GM23338 (cell line): ENCODE measurements around the gene ITGB6. TPM values are rescaled to one million over a fixed set of nuclear protein-coding genes. Genes with fewer than 3 reads are reported as not detected.

Experiments used
- ATAC-seq: fragments of 200-7000 bp; cut with Tn5 transposase; 3 replicates; pipeline ENCODE4 v1.9.1; 2020
- DNase-seq: peaks from one replicate; pipeline ENCODE4 v3.0.0-alpha.2; 2015; ENCODE audit warnings: low spot score
- H2AFZ ChIP-seq: fragments of 200-600 bp; sonication (generic); 2 replicates; pipeline ENCODE4 v1.8.0; 2016; ENCODE audit warnings: antibody characterized with exemption, mild to moderate bottlenecking, moderate library complexity
- H3F3A ChIP-seq: fragments of 200-600 bp; sonication (generic); replicated peaks from 2 replicates; pipeline ENCODE4 v1.8.0; 2017; ENCODE audit warnings: antibody characterized with exemption, mixed run types, low read depth
- H3K27ac ChIP-seq: fragments of 200-600 bp; sonication (generic); 2 replicates; pipeline ENCODE4 v1.6.1; 2016; ENCODE audit warnings: low read depth
- H3K27me3 ChIP-seq: fragments of 200-600 bp; sonication (generic); 2 replicates; pipeline ENCODE4 v1.8.0; 2016; ENCODE audit warnings: mild to moderate bottlenecking, mixed run types, moderate library complexity; ENCODE audit not compliant: insufficient read depth
- H3K36me3 ChIP-seq: fragments of 200-600 bp; sonication (generic); 2 replicates; pipeline ENCODE4 v1.8.0; 2016; ENCODE audit warnings: mild to moderate bottlenecking; ENCODE audit not compliant: insufficient read depth
- H3K4me1 ChIP-seq: fragments of 200-600 bp; sonication (generic); 2 replicates; pipeline ENCODE4 v1.8.0; 2016; ENCODE audit warnings: mild to moderate bottlenecking, moderate library complexity; ENCODE audit not compliant: insufficient read depth
- H3K4me2 ChIP-seq: fragments of 200-600 bp; sonication (generic); 2 replicates; pipeline ENCODE4 v1.7.1; 2017; ENCODE audit warnings: mixed run types
- H3K4me3 ChIP-seq: fragments of 200-600 bp; sonication (generic); 2 replicates; pipeline ENCODE4 v1.6.1; 2016; ENCODE audit warnings: mixed run types
- H3K79me2 ChIP-seq: fragments of 200-600 bp; sonication (generic); replicated peaks from 2 replicates; pipeline ENCODE4 v1.8.0; 2017; ENCODE audit warnings: mild to moderate bottlenecking; ENCODE audit not compliant: insufficient read depth
- H3K9me2 ChIP-seq: fragments of 200-600 bp; sonication (generic); 2 replicates; pipeline ENCODE4 v1.8.0; 2017; ENCODE audit not compliant: insufficient read depth
- H4K20me1 ChIP-seq: fragments of 200-600 bp; sonication (generic); replicated peaks from 2 replicates; pipeline ENCODE4 v1.8.0; 2017; ENCODE audit warnings: mild to moderate bottlenecking; ENCODE audit not compliant: insufficient read depth
- H3K27ac Mint-ChIP-seq: 2 replicates; pipeline ENCODE4 v1.8.0; 2020; ENCODE audit warnings: inconsistent platforms, mild to moderate bottlenecking, moderate library complexity, mixed read lengths
- H3K27me3 Mint-ChIP-seq: 3 replicates; pipeline ENCODE4 v1.8.0; 2022; ENCODE audit warnings: low read depth, mild to moderate bottlenecking, moderate library complexity, mixed read lengths, inconsistent platforms; ENCODE audit not compliant: insufficient read depth, poor library complexity
- H3K36me3 Mint-ChIP-seq: 3 replicates; pipeline ENCODE4 v1.8.0; 2021; ENCODE audit warnings: low read depth, mild to moderate bottlenecking, inconsistent platforms, moderate library complexity, mixed read lengths
- H3K4me1 Mint-ChIP-seq: 3 replicates; pipeline ENCODE4 v1.8.0; 2020; ENCODE audit warnings: mild to moderate bottlenecking, inconsistent platforms, mixed read lengths
- H3K4me3 Mint-ChIP-seq: 3 replicates; pipeline ENCODE4 v1.8.0; 2021; ENCODE audit warnings: moderate library complexity, mild to moderate bottlenecking, inconsistent platforms, mixed read lengths
- H3K9me3 Mint-ChIP-seq: 3 replicates; pipeline ENCODE4 v1.8.0; 2020; ENCODE audit warnings: moderate library complexity, mild to moderate bottlenecking, inconsistent platforms, mixed read lengths
- CREB1 ChIP-seq: fragments of 250-450 bp; sonication (Bioruptor Pico); IDR thresholded peaks from 2 replicates; pipeline ENCODE4 v1.5.0; 2020; ENCODE audit warnings: low read depth, mild to moderate bottlenecking, moderate library complexity
- ETS1 ChIP-seq: IDR thresholded peaks from 2 replicates; pipeline ENCODE4 v1.6.1; 2016; ENCODE audit warnings: antibody characterized with exemption
- JUNB ChIP-seq: IDR thresholded peaks from one replicate; pipeline ENCODE4 v1.6.1; 2016; ENCODE audit warnings: antibody characterized with exemption; ENCODE audit not compliant: unreplicated experiment
- NANOG ChIP-seq: IDR thresholded peaks from 2 replicates; pipeline ENCODE4 v1.6.1; 2016; ENCODE audit warnings: antibody characterized with exemption, borderline replicate concordance
- ZNF331 ChIP-seq: fragments of 250-450 bp; sonication (Bioruptor Pico); IDR thresholded peaks from 2 replicates; pipeline ENCODE4 v1.5.0; 2020; ENCODE audit warnings: low read depth, mild to moderate bottlenecking, moderate library complexity
- ZNF462 ChIP-seq: fragments of 250-450 bp; sonication (Bioruptor Pico); IDR thresholded peaks from 2 replicates; pipeline ENCODE4 v1.5.0; 2020; ENCODE audit warnings: mild to moderate bottlenecking, moderate library complexity
- polyA plus RNA-seq: library from polyadenylated mRNA; unstranded; fragments of >200 nt; fragmentation: Nextera tagmentation; extraction: Ambion mirVana; gene quantifications from 2 replicates; pipeline ENCODE4 v1.2.1, GENCODE V29; 2016
- total RNA-seq: library from RNA; depleted of rRNA; stranded (reverse); fragments of >200 nt; shearing (Covaris generic); gene quantifications from 2 replicates; pipeline ENCODE4 v1.2.3, GENCODE V29; 2014

ITGB6 gene
- total and polyA plus RNA-seq, 2 experiments from 2014 or later = not detected

- Histone ChIP-seq H3K27me3 (no peaks in the 10 kb centered on the region), H3K79me2 (no peaks in the 10 kb centered on the region), H4K20me1 (no peaks in the 10 kb centered on the region), H3K27ac (no peak overlapping the region), H3F3A (no peaks in the 10 kb centered on the region), H3K4me3 (no peak overlapping the region), H3K4me1 (no peaks in the 10 kb centered on the region), H3K9me2 (no peaks in the 10 kb centered on the region), H3K4me2 (no peak overlapping the region), H3K36me3 (no peaks in the 10 kb centered on the region), H2AFZ (no peak overlapping the region)
- Mint-ChIP-seq H3K27ac (no peak overlapping the region), H3K4me1 (0 out of 3 replicates have a peak, but pooled peaks cover under 1% of the 10 kb centered on the region), H3K4me3 (no peak overlapping the region), H3K36me3 (no peaks in the 10 kb centered on the region), H3K27me3 (no peaks in the 10 kb centered on the region), H3K9me3 (no peaks in the 10 kb centered on the region)
- TF ChIP-seq ZNF462 (CRISPR knock-in tag) (no peak), CREB1 (CRISPR knock-in tag) (no peak), ZNF331 (CRISPR knock-in tag) (no peak), ETS1 (no peak), NANOG (no peak), JUNB (no peak)
- ATAC-seq (no peak), DNase-seq (no peak)
These were observed 94.7 kb downstream of the ITGB6 start for GRCh38 chr2:160105366-160105765.
